K562 (cell line): ENCODE measurements around the gene FAM53C. TPM values are rescaled to one million over a fixed set of nuclear protein-coding genes. Genes with fewer than 3 reads are reported as not detected.

ENCODE experiments used
- CHD7 ChIP-seq: fragments of 200-600 bp; sonication (generic); IDR thresholded peaks from one replicate; pipeline ENCODE4 v1.6.1; 2012; ENCODE audit warnings: mild to moderate bottlenecking, low read depth, low read length, inconsistent platforms
- MXI1 ChIP-seq: IDR thresholded peaks from 2 replicates; pipeline ENCODE4 v1.6.1; 2011; ENCODE audit warnings: low read depth, mild to moderate bottlenecking, improper control_type of control experiment, low read length
- PPARD ChIP-seq: fragments of 250-450 bp; sonication (Bioruptor Pico); IDR thresholded peaks from 2 replicates; pipeline ENCODE4 v1.8.0; 2022; ENCODE audit warnings: inconsistent platforms, mild to moderate bottlenecking, moderate library complexity
- SPI1 ChIP-seq: IDR thresholded peaks from 2 replicates; pipeline ENCODE4 v1.6.1; 2011; ENCODE audit warnings: low read depth, low read length, control low read depth, borderline replicate concordance
- ZNF282 ChIP-seq: sonication (generic); formaldehyde crosslinking; IDR thresholded peaks from 2 replicates; pipeline ENCODE4 v1.8.1; 2023; ENCODE audit warnings: missing genetic modification reagents
- polyA plus RNA-seq, 8 experiments: library from polyadenylated mRNA; depleted of rRNA in 4 of 8; stranded (reverse) in 5 of 8; unstranded in 3 of 8; fragments of >200 nt; fragmentation: Nextera tagmentation in 2 of 8; fragmentation: Illumina TruSeq in 1 of 8; extraction: Ambion mirVana in 2 of 8; extraction: Trizol in 1 of 8; gene quantifications; 2 replicates each; pipeline versions ENCODE4 v1.2.1 to v1.2.3, GENCODE V29; 2011 to 2014; ENCODE audit warnings: inconsistent platforms in 1 of 8, missing spikeins in 1 of 8
- total RNA-seq, 7 experiments: library from RNA; depleted of rRNA in 6 of 7; stranded (reverse); fragments of >200 nt in 6 of 7; fragmentation: Illumina TruSeq in 2 of 7; extraction: Trizol in 2 of 7; gene quantifications; 2 replicates each; pipeline versions ENCODE4 v1.2.1 to v1.2.3, GENCODE V29; 2011 to 2021; ENCODE audit warnings: low replicate concordance in 1 of 7
- TF ChIP-seq, protein P1 (sequence below), 2 experiments: fragments of 450-650 bp; formaldehyde crosslinking in 1 of 2; IDR thresholded peaks; 2 replicates each; pipeline versions ENCODE4 v1.4.0 to v1.6.1; 2014 to 2020; ENCODE audit warnings: mild to moderate bottlenecking in 2 of 2, borderline replicate concordance in 1 of 2, low read depth in 1 of 2

FAM53C gene
- total and polyA plus RNA-seq, 9 of the 15 experiments (the other 6 are each of a cell fraction or from before 2014, with no cell fraction given), result 9.7 to 38.5 (median 25.2) TPM

DNA sequence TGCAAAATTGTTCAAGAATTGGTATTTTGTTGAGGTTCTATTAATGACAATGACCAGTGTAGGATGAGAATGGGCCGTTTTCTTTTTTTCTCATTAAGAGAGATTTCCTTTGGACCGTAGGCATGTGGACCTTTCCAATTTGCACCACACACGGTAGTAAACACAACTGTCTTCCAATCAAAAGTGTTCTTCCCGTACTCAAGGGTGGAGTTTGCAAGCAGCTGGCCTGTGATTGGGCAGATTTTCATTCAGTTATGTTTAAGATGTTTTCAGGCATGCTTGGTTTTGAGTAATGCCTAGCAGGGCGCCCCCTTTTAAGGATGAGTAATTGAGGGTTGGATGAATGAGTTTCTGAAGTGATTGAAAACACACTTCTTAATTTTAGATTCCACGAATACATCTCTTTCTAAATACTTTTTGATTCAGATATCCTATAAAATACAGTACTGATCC, 16.9 kb downstream of the FAM53C start (continued):
- TF ChIP-seq, protein P1, sequence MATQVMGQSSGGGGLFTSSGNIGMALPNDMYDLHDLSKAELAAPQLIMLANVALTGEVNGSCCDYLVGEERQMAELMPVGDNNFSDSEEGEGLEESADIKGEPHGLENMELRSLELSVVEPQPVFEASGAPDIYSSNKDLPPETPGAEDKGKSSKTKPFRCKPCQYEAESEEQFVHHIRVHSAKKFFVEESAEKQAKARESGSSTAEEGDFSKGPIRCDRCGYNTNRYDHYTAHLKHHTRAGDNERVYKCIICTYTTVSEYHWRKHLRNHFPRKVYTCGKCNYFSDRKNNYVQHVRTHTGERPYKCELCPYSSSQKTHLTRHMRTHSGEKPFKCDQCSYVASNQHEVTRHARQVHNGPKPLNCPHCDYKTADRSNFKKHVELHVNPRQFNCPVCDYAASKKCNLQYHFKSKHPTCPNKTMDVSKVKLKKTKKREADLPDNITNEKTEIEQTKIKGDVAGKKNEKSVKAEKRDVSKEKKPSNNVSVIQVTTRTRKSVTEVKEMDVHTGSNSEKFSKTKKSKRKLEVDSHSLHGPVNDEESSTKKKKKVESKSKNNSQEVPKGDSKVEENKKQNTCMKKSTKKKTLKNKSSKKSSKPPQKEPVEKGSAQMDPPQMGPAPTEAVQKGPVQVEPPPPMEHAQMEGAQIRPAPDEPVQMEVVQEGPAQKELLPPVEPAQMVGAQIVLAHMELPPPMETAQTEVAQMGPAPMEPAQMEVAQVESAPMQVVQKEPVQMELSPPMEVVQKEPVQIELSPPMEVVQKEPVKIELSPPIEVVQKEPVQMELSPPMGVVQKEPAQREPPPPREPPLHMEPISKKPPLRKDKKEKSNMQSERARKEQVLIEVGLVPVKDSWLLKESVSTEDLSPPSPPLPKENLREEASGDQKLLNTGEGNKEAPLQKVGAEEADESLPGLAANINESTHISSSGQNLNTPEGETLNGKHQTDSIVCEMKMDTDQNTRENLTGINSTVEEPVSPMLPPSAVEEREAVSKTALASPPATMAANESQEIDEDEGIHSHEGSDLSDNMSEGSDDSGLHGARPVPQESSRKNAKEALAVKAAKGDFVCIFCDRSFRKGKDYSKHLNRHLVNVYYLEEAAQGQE (IDR thresholded peaks at IDR 0.05; ENCODE audit: borderline replicate concordance), result no peak
- TF ChIP-seq, protein P1 (CRISPR knock-in tag; IDR thresholded peaks at IDR 0.05; ENCODE audit: low read depth), result no peak
- TF ChIP-seq SPI1, result no peak
- no peak for TF ChIP-seq CHD7
- no peak for TF ChIP-seq ZNF282 (CRISPR knock-in tag)
- no peak for TF ChIP-seq PPARD (CRISPR knock-in tag)
- no peak for TF ChIP-seq MXI1
